Right cardiac atrium (tissue), 5 donors: ENCODE data around the gene AMBRA1. TPM values are rescaled to one million over a fixed set of nuclear protein-coding genes. Genes with fewer than 3 reads are reported as not detected.
A peak's percentile ranks its signal among the peaks of the same experiment; 100 is the strongest.

Experiments
- ATAC-seq, 2 donors: fragments of 200-7000 bp; cut with Tn5 transposase; one replicate each; pipeline versions ENCODE4 v1.8.0 to v1.9.1; 2020; ENCODE audit warnings: moderate library complexity in 2 of 2, mild to moderate bottlenecking in 1 of 2
- DNase-seq, 3 donors: peaks; one replicate each; pipeline ENCODE4 v3.0.0-alpha.2; 2020
- H3K27ac ChIP-seq: one replicate; pipeline ENCODE4 v1.5.1; 2013; ENCODE audit warnings: mild to moderate bottlenecking, low read length, control low read depth, moderate library complexity
- H3K27me3 ChIP-seq: one replicate; pipeline ENCODE4 v1.6.1; 2013; ENCODE audit not compliant: control insufficient read depth, insufficient read depth
- H3K4me1 ChIP-seq: one replicate; pipeline ENCODE4 v1.6.1; 2013; ENCODE audit warnings: low read length; ENCODE audit not compliant: control insufficient read depth, insufficient read depth
- H3K4me3 ChIP-seq: one replicate; pipeline ENCODE4 v1.5.1; 2013; ENCODE audit warnings: low read length, control low read depth
- H3K9me3 ChIP-seq: one replicate; pipeline ENCODE4 v1.6.1; 2013; ENCODE audit warnings: low read length; ENCODE audit not compliant: control insufficient read depth
- WGBS: extraction: QIAGEN DNeasy Blood & Tissue Kit; methylation state at CpG from one replicate; pipeline ENCODE4 v1.1.7; 2013; 5-methylcytosine and 5-hydroxymethylcytosine counted together
- intact Hi-C, 4 donors: fragments of 100-400 bp; cut with DNase I; formaldehyde crosslinking; loops; one replicate each; pipeline versions ENCODE4 v1.11.0 to v1.14.0; 2022 to 2023
- long read RNA-seq, 4 donors: library from polyadenylated mRNA; unstranded; transcript quantifications; one replicate each; pipeline ENCODE4 v2.0.0, GENCODE V29; 2020 to 2021
- polyA plus RNA-seq: library from polyadenylated mRNA; stranded (reverse); fragments of 200-250 nt; gene quantifications from one replicate; pipeline ENCODE4 v1.2.3, GENCODE V29; 2013
- total RNA-seq, 4 donors: library from RNA; stranded (reverse); fragmentation: NEBNext Ultra II Directional; extraction: Animal tissue kit (Norgen Biotek cat#: 25700); gene quantifications; one replicate each; pipeline ENCODE4 v1.2.1, GENCODE V29; 2021
- donor health status: healthy with polysubstance abuse.
- donor health status: DM: no; HTN: yes; CAD: no.
- donor health status: DM: no; HTN: no; CAD: no.
- donor health status: DM: no; HTN: yes; CAD: no; lungs with severe emphysema.
- donor health status: DM: yes; HTN: yes; CAD: no.

The AMBRA1 gene, protein sequence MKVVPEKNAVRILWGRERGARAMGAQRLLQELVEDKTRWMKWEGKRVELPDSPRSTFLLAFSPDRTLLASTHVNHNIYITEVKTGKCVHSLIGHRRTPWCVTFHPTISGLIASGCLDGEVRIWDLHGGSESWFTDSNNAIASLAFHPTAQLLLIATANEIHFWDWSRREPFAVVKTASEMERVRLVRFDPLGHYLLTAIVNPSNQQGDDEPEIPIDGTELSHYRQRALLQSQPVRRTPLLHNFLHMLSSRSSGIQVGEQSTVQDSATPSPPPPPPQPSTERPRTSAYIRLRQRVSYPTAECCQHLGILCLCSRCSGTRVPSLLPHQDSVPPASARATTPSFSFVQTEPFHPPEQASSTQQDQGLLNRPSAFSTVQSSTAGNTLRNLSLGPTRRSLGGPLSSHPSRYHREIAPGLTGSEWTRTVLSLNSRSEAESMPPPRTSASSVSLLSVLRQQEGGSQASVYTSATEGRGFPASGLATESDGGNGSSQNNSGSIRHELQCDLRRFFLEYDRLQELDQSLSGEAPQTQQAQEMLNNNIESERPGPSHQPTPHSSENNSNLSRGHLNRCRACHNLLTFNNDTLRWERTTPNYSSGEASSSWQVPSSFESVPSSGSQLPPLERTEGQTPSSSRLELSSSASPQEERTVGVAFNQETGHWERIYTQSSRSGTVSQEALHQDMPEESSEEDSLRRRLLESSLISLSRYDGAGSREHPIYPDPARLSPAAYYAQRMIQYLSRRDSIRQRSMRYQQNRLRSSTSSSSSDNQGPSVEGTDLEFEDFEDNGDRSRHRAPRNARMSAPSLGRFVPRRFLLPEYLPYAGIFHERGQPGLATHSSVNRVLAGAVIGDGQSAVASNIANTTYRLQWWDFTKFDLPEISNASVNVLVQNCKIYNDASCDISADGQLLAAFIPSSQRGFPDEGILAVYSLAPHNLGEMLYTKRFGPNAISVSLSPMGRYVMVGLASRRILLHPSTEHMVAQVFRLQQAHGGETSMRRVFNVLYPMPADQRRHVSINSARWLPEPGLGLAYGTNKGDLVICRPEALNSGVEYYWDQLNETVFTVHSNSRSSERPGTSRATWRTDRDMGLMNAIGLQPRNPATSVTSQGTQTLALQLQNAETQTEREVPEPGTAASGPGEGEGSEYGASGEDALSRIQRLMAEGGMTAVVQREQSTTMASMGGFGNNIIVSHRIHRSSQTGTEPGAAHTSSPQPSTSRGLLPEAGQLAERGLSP (N-terminal part only)
- 10 to 100 TPM; 19.4 to 23.6 (median 20.4) TPM for total RNA-seq
- polyA plus RNA-seq = 8.1 TPM
- long read RNA-seq, donor 1, full-length matches to known transcripts = 2 of 14 reads
- long read RNA-seq, donor 1, partial matches to known transcripts = 5 of 14 reads
- long read RNA-seq, donor 1, other reads (novel, unspliced or antisense) = 7 of 14 reads
- long read RNA-seq, donor 2, full-length matches to known transcripts = 4 of 22 reads
- long read RNA-seq, donor 2, partial matches to known transcripts = 6 of 22 reads
- long read RNA-seq, donor 2, other reads (novel, unspliced or antisense) = 12 of 22 reads
- long read RNA-seq, donor 3, full-length matches to known transcripts = 15 of 70 reads
- long read RNA-seq, donor 3, partial matches to known transcripts = 32 of 70 reads
- long read RNA-seq, donor 3, other reads (novel, unspliced or antisense) = 23 of 70 reads
- long read RNA-seq, donor 4, full-length matches to known transcripts = 1 of 16 reads
- long read RNA-seq, donor 4, partial matches to known transcripts = 3 of 16 reads
- long read RNA-seq, donor 4, other reads (novel, unspliced or antisense) = 12 of 16 reads

DNA sequence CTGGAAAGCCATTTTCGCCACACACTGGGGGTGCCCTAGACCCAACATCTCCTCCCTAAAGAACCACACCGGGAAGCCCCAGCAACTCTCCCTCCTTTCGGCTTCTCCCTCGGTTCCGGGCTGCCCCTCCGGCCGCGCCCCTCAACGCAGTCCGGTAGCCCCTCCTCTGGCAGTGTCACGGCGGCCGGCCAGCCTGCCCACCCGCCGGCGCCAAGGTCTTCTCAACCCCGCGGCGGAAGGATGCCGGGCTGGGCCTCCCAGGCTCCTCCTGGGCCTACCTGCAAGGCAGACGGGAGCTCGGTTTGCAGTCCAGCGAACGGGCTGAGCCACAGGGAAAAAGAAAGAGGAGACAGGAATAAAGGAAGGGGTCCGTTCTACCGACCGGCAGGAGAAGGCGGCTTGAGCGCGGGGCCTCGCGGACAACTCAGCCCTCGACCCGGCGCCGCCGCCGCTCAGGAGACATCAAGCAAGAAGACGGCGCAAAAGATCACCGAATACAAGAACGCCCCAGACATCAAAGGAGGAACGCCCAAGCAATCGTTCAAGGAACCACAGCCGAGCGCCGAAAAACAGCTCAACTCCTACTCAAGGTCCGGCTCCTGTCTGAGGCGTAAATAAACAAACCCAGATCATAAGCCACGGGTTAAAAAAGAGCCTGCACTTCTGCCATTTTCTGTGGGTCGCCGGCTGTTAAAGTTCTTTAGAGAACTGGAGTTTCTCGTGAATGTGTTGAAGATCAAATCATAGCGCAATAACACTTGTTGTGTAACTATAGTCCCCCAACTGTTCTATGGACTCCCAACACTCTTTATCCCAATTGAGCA lies at the start of gene AMBRA1:
TSS of gene AMBRA1 (minus strand) at position 474 of the 824 bp plus-strand sequence. CDS start 45,643 bp downstream, outside the sequence.
- intact Hi-C loops = no loop called here
- no peaks in the 10 kb centered on the region for H3K4me1 ChIP-seq
- no peaks in the 10 kb centered on the region for H3K9me3 ChIP-seq
- under 1% methylated on average over 54 of the region's 54 CpGs for WGBS
- peak within 1 kb of the TSS; percentile 85 for H3K27ac ChIP-seq
- DNase-seq (peak; percentile 79 to 93 (median 92)), ATAC-seq (peak; percentile 85 to 91)
- peak within 1 kb of the TSS; percentile 67 for H3K4me3 ChIP-seq
- no peaks in the 10 kb centered on the region for H3K27me3 ChIP-seq

- no peaks in the 10 kb centered on the region for H3K27me3 ChIP-seq
- 96% methylated on average over 3 of the region's 3 CpGs for WGBS
- H3K4me1 ChIP-seq = peaks cover 4% of the 10 kb centered on the region
- H3K9me3 ChIP-seq = no peaks in the 10 kb centered on the region
- DNase-seq (no peak), ATAC-seq (no peak)
- H3K27ac ChIP-seq = no peak overlapping the region
- H3K4me3 ChIP-seq = no peak overlapping the region
- intact Hi-C loops = no loop called here
Observed at GRCh38 chr11:46643531-46643930, 49.7 kb upstream of the AMBRA1 start.

GRCh38 chr11:46642627-46643335 lies 49.0 kb upstream of the AMBRA1 start:
- Histone ChIP-seq H3K9me3 (no peaks in the 10 kb centered on the region), H3K4me1 (peaks cover 1% of the 10 kb centered on the region), H3K4me3 (no peak overlapping the region), H3K27ac (no peak overlapping the region), H3K27me3 (no peaks in the 10 kb centered on the region)
- 91% methylated on average over 8 of the region's 8 CpGs for WGBS
- DNase-seq = no peak
- intact Hi-C loops = no loop called here
- ATAC-seq = no peak

- H3K27ac ChIP-seq = no peak overlapping the region
- WGBS = 84% methylated on average over 3 of the region's 3 CpGs
- no peak overlapping the region for H3K4me3 ChIP-seq
- intact Hi-C loops = no loop called here
- H3K4me1 ChIP-seq = no peaks in the 10 kb centered on the region
- no peak for DNase-seq
- no peaks in the 10 kb centered on the region for H3K27me3 ChIP-seq
- no peaks in the 10 kb centered on the region for H3K9me3 ChIP-seq
- no peak for ATAC-seq
Observed at GRCh38 chr11:46641639-46642038, 47.8 kb upstream of the AMBRA1 start.

DNA sequence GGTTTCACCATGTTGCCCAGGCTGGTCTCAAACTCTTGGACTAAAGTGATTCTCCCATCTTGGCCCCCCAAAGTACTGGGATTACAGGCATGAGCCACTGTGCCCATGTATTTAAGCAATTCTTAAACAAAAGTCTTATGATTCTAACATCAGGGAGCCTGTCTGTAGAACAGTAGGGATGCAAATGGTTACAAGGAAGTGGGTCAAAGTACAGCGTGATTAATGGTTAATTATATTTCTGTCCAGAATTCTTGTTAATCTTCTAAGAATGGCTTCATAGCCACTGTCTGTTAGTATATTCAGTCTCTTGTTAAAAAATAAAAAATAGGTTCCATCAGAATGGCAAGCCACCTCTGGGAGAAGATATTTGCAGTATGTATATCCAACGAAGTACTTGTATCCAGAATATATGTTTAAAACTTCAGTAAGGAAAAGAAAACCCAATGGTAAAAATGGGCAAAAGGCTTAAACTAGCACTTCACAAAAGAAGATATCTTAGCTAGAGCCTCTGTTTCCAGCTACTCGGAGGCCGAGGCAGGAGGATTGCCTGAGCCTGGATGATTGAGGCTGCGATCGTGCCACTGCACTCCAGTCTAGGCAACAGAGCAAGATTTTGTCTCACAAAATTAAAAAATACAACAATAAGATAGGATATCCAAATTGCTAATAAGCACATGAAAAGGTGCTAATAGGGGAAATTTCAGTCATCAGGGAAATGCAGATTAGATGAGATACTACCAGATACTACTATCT lies 46.4 kb upstream of the AMBRA1 start:
- no peak overlapping the region for H3K27ac ChIP-seq
- H3K27me3 ChIP-seq = no peaks in the 10 kb centered on the region
- ATAC-seq = no peak
- DNase-seq = no peak
- intact Hi-C loops = no loop called here
- H3K9me3 ChIP-seq = no peaks in the 10 kb centered on the region
- no peaks in the 10 kb centered on the region for H3K4me1 ChIP-seq
- H3K4me3 ChIP-seq = no peak overlapping the region
- 96% methylated on average over 6 of the region's 6 CpGs for WGBS

DNA sequence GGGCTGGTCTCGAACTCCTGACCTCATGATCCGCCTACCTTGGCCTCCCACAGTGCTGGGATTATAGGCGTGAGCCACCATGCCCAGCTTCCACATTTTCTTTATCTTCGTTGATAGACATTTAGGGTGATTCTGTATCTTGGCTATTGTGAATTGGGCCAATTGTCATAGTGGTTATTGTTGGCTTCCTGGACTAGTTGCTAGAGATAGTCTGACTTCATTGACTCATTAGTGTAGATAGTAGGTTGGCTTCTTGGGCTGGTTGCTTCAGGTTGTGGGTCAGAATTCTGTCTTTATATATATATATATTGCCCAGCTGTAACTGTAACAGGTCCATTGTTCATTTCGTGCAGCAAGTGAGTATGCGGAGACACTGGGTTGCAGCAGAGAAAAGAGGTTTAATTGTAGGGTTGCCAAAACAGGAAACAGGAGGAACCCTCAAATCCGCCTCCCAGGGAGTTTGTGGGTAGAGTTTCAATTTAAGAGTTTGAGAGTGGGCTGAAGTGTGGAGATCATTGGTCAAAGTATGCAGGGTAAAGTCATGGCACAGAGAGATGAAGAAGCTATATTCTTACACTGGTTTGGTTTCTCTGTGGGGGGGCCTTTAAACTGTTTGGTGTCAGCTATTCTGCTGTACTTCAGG lies 45.5 kb upstream of the AMBRA1 start:
- intact Hi-C loops = no loop called here
- ATAC-seq = no peak
- no peaks in the 10 kb centered on the region for H3K9me3 ChIP-seq
- H3K27ac ChIP-seq = no peak overlapping the region
- no peak for DNase-seq
- H3K27me3 ChIP-seq = no peaks in the 10 kb centered on the region
- 91% methylated on average over 7 of the region's 7 CpGs for WGBS
- H3K4me3 ChIP-seq = no peak overlapping the region
- H3K4me1 ChIP-seq = no peaks in the 10 kb centered on the region

GRCh38 chr11:46637546-46637945 lies 43.7 kb upstream of the AMBRA1 start:
- ATAC-seq = no peak
- Histone ChIP-seq H3K4me3 (no peak overlapping the region), H3K27ac (no peak overlapping the region), H3K9me3 (no peaks in the 10 kb centered on the region), H3K4me1 (no peaks in the 10 kb centered on the region), H3K27me3 (no peaks in the 10 kb centered on the region)
- intact Hi-C loops = no loop called here
- WGBS = 91% methylated on average over 5 of the region's 5 CpGs
- DNase-seq = no peak

GRCh38 chr11:46635557-46636139 lies 41.8 kb upstream of the AMBRA1 start:
- DNase-seq (no peak), ATAC-seq (no peak)
- no peaks in the 10 kb centered on the region for H3K4me1 ChIP-seq
- no peaks in the 10 kb centered on the region for H3K27me3 ChIP-seq
- no peaks in the 10 kb centered on the region for H3K9me3 ChIP-seq
- intact Hi-C loops = no loop called here
- no peak overlapping the region for H3K27ac ChIP-seq
- no peak overlapping the region for H3K4me3 ChIP-seq
- WGBS = 90% methylated on average over 5 of the region's 5 CpGs
